Lower lobe of right lung (tissue), 2 donors: Measurements from ENCODE around the gene SRSF11. TPM values are rescaled to one million over a fixed set of nuclear protein-coding genes. Genes with fewer than 3 reads are reported as not detected.

Experiments
- ATAC-seq, 2 donors: fragments of 200-7000 bp; cut with Tn5 transposase; one replicate each; pipeline ENCODE4 v1.9.1; 2020 to 2022; ENCODE audit warnings: mild to moderate bottlenecking in 2 of 2, moderate library complexity in 2 of 2
- DNase-seq: peaks from one replicate; pipeline ENCODE4 v3.0.0-alpha.2; 2020
- H3K27ac ChIP-seq: fragments of 200-600 bp; one replicate; pipeline ENCODE4 v1.8.0; 2022
- H3K27me3 ChIP-seq: fragments of 200-600 bp; one replicate; pipeline ENCODE4 v1.8.0; 2022; ENCODE audit warnings: low read depth
- H3K36me3 ChIP-seq: fragments of 200-600 bp; one replicate; pipeline ENCODE4 v1.8.0; 2022; ENCODE audit warnings: mild to moderate bottlenecking
- H3K4me1 ChIP-seq: fragments of 200-600 bp; one replicate; pipeline ENCODE4 v1.8.0; 2022
- H3K4me3 ChIP-seq: fragments of 200-600 bp; one replicate; pipeline ENCODE4 v1.8.0; 2022; ENCODE audit warnings: mild to moderate bottlenecking
- H3K9me3 ChIP-seq: fragments of 200-600 bp; one replicate; pipeline ENCODE4 v1.8.0; 2022
- CTCF ChIP-seq: fragments of 200-600 bp; IDR thresholded peaks from one replicate; pipeline ENCODE4 v1.8.0; 2022; ENCODE audit warnings: antibody characterized with exemption, mild to moderate bottlenecking
- intact Hi-C: fragments of 100-400 bp; cut with DNase I; formaldehyde crosslinking; loops from one replicate; pipeline ENCODE4 v1.11.0; 2022
- total RNA-seq: library from RNA; stranded (reverse); fragmentation: NEBNext Ultra II Directional; extraction: Animal tissue kit (Norgen Biotek cat#: 25700); gene quantifications from one replicate; pipeline ENCODE4 v1.2.1, GENCODE V29; 2021
- donor health status: DM: no; HTN: yes; CAD: no; lungs with severe emphysema.

Gene SRSF11
- total RNA-seq, 1 donor from 2014 or later: 143 TPM

GRCh38 chr1:70194601-70195000 is 26.6 kb upstream of the SRSF11 start:
- no peak overlapping the region for H3K4me3 ChIP-seq
- no peak for TF ChIP-seq CTCF
- no peak overlapping the region for H3K27ac ChIP-seq
- no peaks in the 10 kb centered on the region for H3K36me3 ChIP-seq
- H3K4me1 ChIP-seq: no peaks in the 10 kb centered on the region
- intact Hi-C loops: no loop called here
- DNase-seq (no peak), ATAC-seq (no peak)
- H3K27me3 ChIP-seq: no peaks in the 10 kb centered on the region
- no peaks in the 10 kb centered on the region for H3K9me3 ChIP-seq

GRCh38 chr1:70195342-70195741 is 25.8 kb upstream of the SRSF11 start:
- DNase-seq: no peak
- intact Hi-C loops: no loop called here
- H3K27me3 ChIP-seq: no peaks in the 10 kb centered on the region
- ATAC-seq: no peak
- no peak for TF ChIP-seq CTCF
- H3K27ac ChIP-seq: no peak overlapping the region
- H3K9me3 ChIP-seq: no peaks in the 10 kb centered on the region
- H3K36me3 ChIP-seq: no peaks in the 10 kb centered on the region
- H3K4me3 ChIP-seq: no peak overlapping the region
- H3K4me1 ChIP-seq: no peaks in the 10 kb centered on the region

GRCh38 chr1:70196333-70196732 is 24.8 kb upstream of the SRSF11 start:
- ATAC-seq: no peak
- DNase-seq: no peak
- H3K4me1 ChIP-seq: no peaks in the 10 kb centered on the region
- no peak overlapping the region for H3K4me3 ChIP-seq
- intact Hi-C loops: no loop called here
- no peaks in the 10 kb centered on the region for H3K27me3 ChIP-seq
- no peaks in the 10 kb centered on the region for H3K9me3 ChIP-seq
- H3K36me3 ChIP-seq: no peaks in the 10 kb centered on the region
- H3K27ac ChIP-seq: no peak overlapping the region
- TF ChIP-seq CTCF: no peak

- intact Hi-C loops: no loop called here
- Histone ChIP-seq H3K27ac (no peak overlapping the region), H3K36me3 (no peaks in the 10 kb centered on the region), H3K4me3 (no peak overlapping the region), H3K27me3 (no peaks in the 10 kb centered on the region), H3K4me1 (peaks cover 14% of the 10 kb centered on the region), H3K9me3 (no peaks in the 10 kb centered on the region)
- ATAC-seq: no peak
- no peak for TF ChIP-seq CTCF
- no peak for DNase-seq
Measured at GRCh38 chr1:70200065-70200464, 21.1 kb upstream of the SRSF11 start.

GRCh38 chr1:70202173-70202758 is 18.9 kb upstream of the SRSF11 start:
- intact Hi-C loops: no loop called here
- H3K36me3 ChIP-seq: no peaks in the 10 kb centered on the region
- no peaks in the 10 kb centered on the region for H3K9me3 ChIP-seq
- DNase-seq: no peak
- no peaks in the 10 kb centered on the region for H3K27me3 ChIP-seq
- ATAC-seq: no peak
- no peak overlapping the region for H3K4me3 ChIP-seq
- H3K27ac ChIP-seq: no peak overlapping the region
- no peak for TF ChIP-seq CTCF
- H3K4me1 ChIP-seq: peaks cover 24% of the 10 kb centered on the region
